Mesothelial cell of epicardium (in vitro differentiated cells): Measurements from ENCODE around the gene HEMK1. TPM values are rescaled to one million over a fixed set of nuclear protein-coding genes. Genes with fewer than 3 reads are reported as not detected.

Experiments
- DNase-seq, 2 experiments: peaks; one replicate each; pipeline ENCODE4 v3.0.0; 2021; ENCODE audit warnings: low spot score in 2 of 2; ENCODE audit not compliant: unreplicated experiment in 2 of 2
- H3K27ac Mint-ChIP-seq: 2 replicates; pipeline ENCODE4 v1.8.0; 2021; ENCODE audit warnings: mixed read lengths
- H3K27me3 Mint-ChIP-seq: 2 replicates; pipeline ENCODE4 v1.8.0; 2021; ENCODE audit warnings: low read depth, mixed read lengths
- H3K36me3 Mint-ChIP-seq: 2 replicates; pipeline ENCODE4 v1.8.0; 2021; ENCODE audit warnings: mixed read lengths
- H3K4me1 Mint-ChIP-seq: 2 replicates; pipeline ENCODE4 v1.8.0; 2021; ENCODE audit warnings: mixed read lengths
- H3K4me3 Mint-ChIP-seq: 2 replicates; pipeline ENCODE4 v1.8.0; 2021; ENCODE audit warnings: mild to moderate bottlenecking, moderate library complexity, mixed read lengths
- H3K9me3 Mint-ChIP-seq: 2 replicates; pipeline ENCODE4 v1.8.0; 2021; ENCODE audit warnings: mixed read lengths
- total RNA-seq: library from RNA; stranded (reverse); gene quantifications from 3 replicates; pipeline ENCODE4 v1.2.1, GENCODE V29; 2021
- TF ChIP-seq, protein P1 (sequence below): fragments of 200-600 bp; sonication (generic); IDR thresholded peaks from one replicate; pipeline ENCODE4 v1.5.0; 2021; ENCODE audit warnings: antibody characterized with exemption; ENCODE audit not compliant: unreplicated experiment

HEMK1 gene
- total RNA-seq, 1 donor from 2014 or later = 32.8 TPM

GRCh38 chr3:50617096-50617791 is 47.9 kb downstream of the HEMK1 start, which contains the start of gene MAPKAPK3:
Gene MAPKAPK3 (plus strand): TSS chr3:50617151. CDS start chr3:50617566, 415 bp downstream.
- H3K36me3 Mint-ChIP-seq = peaks cover 5% of the 10 kb centered on the region
- no peaks in the 10 kb centered on the region for H3K9me3 Mint-ChIP-seq
- peak within 1 kb of the TSS; percentile 79 for H3K4me3 Mint-ChIP-seq
- peaks cover 30% of the 10 kb centered on the region for H3K4me1 Mint-ChIP-seq
- TF ChIP-seq, protein P1, sequence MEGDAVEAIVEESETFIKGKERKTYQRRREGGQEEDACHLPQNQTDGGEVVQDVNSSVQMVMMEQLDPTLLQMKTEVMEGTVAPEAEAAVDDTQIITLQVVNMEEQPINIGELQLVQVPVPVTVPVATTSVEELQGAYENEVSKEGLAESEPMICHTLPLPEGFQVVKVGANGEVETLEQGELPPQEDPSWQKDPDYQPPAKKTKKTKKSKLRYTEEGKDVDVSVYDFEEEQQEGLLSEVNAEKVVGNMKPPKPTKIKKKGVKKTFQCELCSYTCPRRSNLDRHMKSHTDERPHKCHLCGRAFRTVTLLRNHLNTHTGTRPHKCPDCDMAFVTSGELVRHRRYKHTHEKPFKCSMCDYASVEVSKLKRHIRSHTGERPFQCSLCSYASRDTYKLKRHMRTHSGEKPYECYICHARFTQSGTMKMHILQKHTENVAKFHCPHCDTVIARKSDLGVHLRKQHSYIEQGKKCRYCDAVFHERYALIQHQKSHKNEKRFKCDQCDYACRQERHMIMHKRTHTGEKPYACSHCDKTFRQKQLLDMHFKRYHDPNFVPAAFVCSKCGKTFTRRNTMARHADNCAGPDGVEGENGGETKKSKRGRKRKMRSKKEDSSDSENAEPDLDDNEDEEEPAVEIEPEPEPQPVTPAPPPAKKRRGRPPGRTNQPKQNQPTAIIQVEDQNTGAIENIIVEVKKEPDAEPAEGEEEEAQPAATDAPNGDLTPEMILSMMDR = no peak
- no peak for DNase-seq
- H3K27ac Mint-ChIP-seq = peak within 1 kb of the TSS; percentile 85
- peaks cover 5% of the 10 kb centered on the region for H3K27me3 Mint-ChIP-seq

- TF ChIP-seq, protein P1 = no peak
- Mint-ChIP-seq H3K27ac (no peak overlapping the region), H3K36me3 (peaks cover 8% of the 10 kb centered on the region), H3K4me1 (peaks cover 24% of the 10 kb centered on the region), H3K27me3 (peaks cover 3% of the 10 kb centered on the region), H3K4me3 (peak overlapping the region; percentile 79), H3K9me3 (no peaks in the 10 kb centered on the region)
- no peak for DNase-seq
Observed at GRCh38 chr3:50617911-50618481, 48.7 kb downstream of the HEMK1 start.

DNA sequence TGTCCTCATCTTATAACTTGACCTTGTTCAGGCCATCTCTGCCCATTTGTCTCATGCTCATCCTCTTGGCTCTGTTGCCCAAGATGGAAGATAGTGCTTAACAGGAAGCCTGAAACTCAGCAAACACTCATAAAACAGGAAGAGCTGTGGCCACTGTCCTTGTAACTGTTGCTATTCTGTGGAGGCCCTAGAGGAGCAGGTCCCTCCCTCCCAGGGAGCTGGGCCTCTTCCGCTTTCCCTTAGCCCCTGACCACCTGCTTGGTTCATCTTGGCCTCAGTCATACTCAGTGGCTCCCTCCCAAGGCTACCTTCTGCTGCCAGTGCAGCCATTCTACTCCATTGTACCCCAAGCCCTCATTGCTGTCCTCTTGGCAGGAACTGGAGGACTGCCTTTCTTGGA is 51.1 kb downstream of the HEMK1 start:
- TF ChIP-seq, protein P1 = no peak
- H3K36me3 Mint-ChIP-seq = peaks cover 8% of the 10 kb centered on the region
- H3K9me3 Mint-ChIP-seq = no peaks in the 10 kb centered on the region
- H3K27me3 Mint-ChIP-seq = no peaks in the 10 kb centered on the region
- no peak for DNase-seq
- H3K27ac Mint-ChIP-seq = no peak overlapping the region
- peaks cover 26% of the 10 kb centered on the region for H3K4me1 Mint-ChIP-seq
- H3K4me3 Mint-ChIP-seq = no peak overlapping the region

- Mint-ChIP-seq H3K4me1 (peaks cover 28% of the 10 kb centered on the region), H3K27me3 (no peaks in the 10 kb centered on the region), H3K27ac (no peak overlapping the region), H3K36me3 (peaks cover 8% of the 10 kb centered on the region), H3K9me3 (no peaks in the 10 kb centered on the region), H3K4me3 (no peak overlapping the region)
- DNase-seq = no peak
- TF ChIP-seq, protein P1 = no peak
Observed at GRCh38 chr3:50620820-50621219, 51.5 kb downstream of the HEMK1 start.

GRCh38 chr3:50622881-50623280 is 53.6 kb downstream of the HEMK1 start:
- Mint-ChIP-seq H3K9me3 (no peaks in the 10 kb centered on the region), H3K27me3 (no peaks in the 10 kb centered on the region), H3K36me3 (peaks cover 8% of the 10 kb centered on the region), H3K4me3 (no peak overlapping the region), H3K4me1 (peaks cover 25% of the 10 kb centered on the region), H3K27ac (no peak overlapping the region)
- DNase-seq = no peak
- TF ChIP-seq, protein P1 = no peak
